Muscle of leg (tissue), 9 donors: ENCODE measurements around the gene MRPL24. TPM values are rescaled to one million over a fixed set of nuclear protein-coding genes. Genes with fewer than 3 reads are reported as not detected.

ENCODE experiments used
- polyA plus RNA-seq, 8 donors: library from polyadenylated mRNA; unstranded; fragments of 120-200 nt; gene quantifications; one replicate each; pipeline versions ENCODE4 v1.2.1 to v1.2.3, GENCODE V29; 2013; ENCODE audit warnings: inconsistent platforms in 1 of 8, low replicate concordance in 1 of 8; ENCODE audit not compliant: insufficient read length in 8 of 8, insufficient read depth in 1 of 8
- total RNA-seq: library from RNA; stranded (reverse); fragments of 120-200 nt; gene quantifications from one replicate; pipeline ENCODE4 v1.2.4, GENCODE V29; 2013

The MRPL24 gene
- total and polyA plus RNA-seq, 9 donors = 64.7 to 74.0 (median 68.9) TPM

Other genes with a start within 250 kb of the MRPL24 start
- gene MEF2D, start 240.3 kb downstream of the MRPL24 start, total RNA-seq = 16.8 TPM
- 10 to 100 TPM; 48.8 to 75.3 (median 60.8) TPM for gene MEF2D, start 240.3 kb downstream of the MRPL24 start, polyA plus RNA-seq
- gene IQGAP3, start 168.5 kb downstream of the MRPL24 start, total RNA-seq = 5.3 TPM
- gene IQGAP3, start 168.5 kb downstream of the MRPL24 start, polyA plus RNA-seq = 10 to 100 TPM in 2 of 8 donors, 1 to 10 TPM in 6; 5.7 to 11.8 (median 8.7) TPM
- 0.09 TPM for gene TTC24, start 161.4 kb downstream of the MRPL24 start, total RNA-seq
- gene TTC24, start 161.4 kb downstream of the MRPL24 start, polyA plus RNA-seq = under 1 TPM; 0.05 to 0.61 (median 0.20) TPM
- gene NAXE, start 149.3 kb downstream of the MRPL24 start, total RNA-seq = 36.0 TPM
- gene NAXE, start 149.3 kb downstream of the MRPL24 start, polyA plus RNA-seq = 10 to 100 TPM; 24.9 to 33.9 (median 28.6) TPM
- 10.6 TPM for gene GPATCH4, start 139.6 kb downstream of the MRPL24 start, total RNA-seq
- gene GPATCH4, start 139.6 kb downstream of the MRPL24 start, polyA plus RNA-seq = 10 to 100 TPM; 23.7 to 32.9 (median 28.3) TPM
- 0.44 TPM for gene HAPLN2, start 121.7 kb downstream of the MRPL24 start, total RNA-seq
- under 1 TPM; 0.11 to 0.75 (median 0.41) TPM for gene HAPLN2, start 121.7 kb downstream of the MRPL24 start, polyA plus RNA-seq
- gene BCAN, start 99.0 kb downstream of the MRPL24 start, total RNA-seq = 0.58 TPM
- 1 to 10 TPM; 1.7 to 4.8 (median 2.9) TPM for gene BCAN, start 99.0 kb downstream of the MRPL24 start, polyA plus RNA-seq
- gene NES, start 63.7 kb downstream of the MRPL24 start, total RNA-seq = 590 TPM
- gene NES, start 63.7 kb downstream of the MRPL24 start, polyA plus RNA-seq = 1,000 to 10,000 TPM in 3 of 8 donors, 100 to 1,000 TPM in 5; 662 to 1,263 (median 888) TPM
- 268 TPM for gene CRABP2, start 35.5 kb downstream of the MRPL24 start, total RNA-seq
- gene CRABP2, start 35.5 kb downstream of the MRPL24 start, polyA plus RNA-seq = 100 to 1,000 TPM; 209 to 376 (median 271) TPM
- gene METTL25B, start 12.6 kb downstream of the MRPL24 start, total RNA-seq = 13.9 TPM
- gene METTL25B, start 12.6 kb downstream of the MRPL24 start, polyA plus RNA-seq = 10 to 100 TPM; 13.9 to 24.7 (median 18.6) TPM
- 14.0 TPM for gene ISG20L2, start 12.3 kb downstream of the MRPL24 start, total RNA-seq
- 10 to 100 TPM; 20.7 to 29.4 (median 25.3) TPM for gene ISG20L2, start 12.3 kb downstream of the MRPL24 start, polyA plus RNA-seq
- 123 TPM for gene HDGF, start 10.6 kb upstream of the MRPL24 start, total RNA-seq
- 100 to 1,000 TPM; 145 to 184 (median 166) TPM for gene HDGF, start 10.6 kb upstream of the MRPL24 start, polyA plus RNA-seq
- 22.7 TPM for gene PRCC, start 26.4 kb upstream of the MRPL24 start, total RNA-seq
- gene PRCC, start 26.4 kb upstream of the MRPL24 start, polyA plus RNA-seq = 10 to 100 TPM; 55.8 to 75.7 (median 63.4) TPM
- gene SH2D2A, start 75.8 kb upstream of the MRPL24 start, total RNA-seq = 0.71 TPM
- gene SH2D2A, start 75.8 kb upstream of the MRPL24 start, polyA plus RNA-seq = 1 to 10 TPM in 4 of 8 donors, under 1 TPM in 4; 0.61 to 1.4 (median 0.98) TPM
- 0.18 TPM for gene INSRR, start 118.0 kb upstream of the MRPL24 start, total RNA-seq
- gene INSRR, start 118.0 kb upstream of the MRPL24 start, polyA plus RNA-seq = 1 to 10 TPM in 3 of 8 donors, under 1 TPM in 5; 0.40 to 1.2 (median 0.66) TPM
- gene NTRK1, start 119.8 kb upstream of the MRPL24 start, total RNA-seq = 0.35 TPM
- 1 to 10 TPM in 3 of 8 donors, under 1 TPM in 5; 0.41 to 1.9 (median 0.91) TPM for gene NTRK1, start 119.8 kb upstream of the MRPL24 start, polyA plus RNA-seq
- 12.2 TPM for gene PEAR1, start 152.6 kb upstream of the MRPL24 start, total RNA-seq
- 10 to 100 TPM; 17.9 to 35.0 (median 28.7) TPM for gene PEAR1, start 152.6 kb upstream of the MRPL24 start, polyA plus RNA-seq
- gene LRRC71, start 179.5 kb upstream of the MRPL24 start, total RNA-seq = 0.53 TPM
- gene LRRC71, start 179.5 kb upstream of the MRPL24 start, polyA plus RNA-seq = 1 to 10 TPM in 4 of 8 donors, under 1 TPM in 4; 0.39 to 1.5 (median 0.92) TPM